Psoas muscle (tissue), 8 donors: Measurements from ENCODE around the gene EGLN3. TPM values are rescaled to one million over a fixed set of nuclear protein-coding genes. Genes with fewer than 3 reads are reported as not detected.

Experiments
- ATAC-seq, 4 donors: fragments of 200-7000 bp; cut with Tn5 transposase; one replicate each; pipeline ENCODE4 v1.9.1; 2020; ENCODE audit warnings: moderate library complexity in 3 of 4, mild to moderate bottlenecking in 2 of 4
- DNase-seq, 2 donors: peaks; one replicate each; pipeline ENCODE4 v3.0.0-alpha.2; 2020
- H3K27ac ChIP-seq: fragments of 200-600 bp; one replicate; pipeline ENCODE4 v1.8.0; 2022
- H3K27me3 ChIP-seq, 3 donors: fragments of 200-600 bp in 1 of 3; one replicate each; pipeline versions ENCODE4 v1.6.1 to v1.8.0; 2013 to 2022; ENCODE audit warnings: low read length in 2 of 3, mild to moderate bottlenecking in 2 of 3, moderate library complexity in 1 of 3; ENCODE audit not compliant: insufficient read depth in 3 of 3
- H3K36me3 ChIP-seq, 2 donors: fragments of 200-600 bp in 1 of 2; one replicate each; pipeline versions ENCODE4 v1.6.1 to v1.8.0; 2013 to 2022; ENCODE audit warnings: low read depth in 1 of 2, mild to moderate bottlenecking in 1 of 2, moderate library complexity in 1 of 2; ENCODE audit not compliant: insufficient read depth in 1 of 2
- H3K4me1 ChIP-seq: fragments of 200-600 bp; one replicate; pipeline ENCODE4 v1.8.0; 2022
- H3K4me3 ChIP-seq: fragments of 200-600 bp; one replicate; pipeline ENCODE4 v1.8.0; 2022; ENCODE audit warnings: mild to moderate bottlenecking
- H3K9me3 ChIP-seq: fragments of 200-600 bp; one replicate; pipeline ENCODE4 v1.8.0; 2022
- CTCF ChIP-seq: fragments of 200-600 bp; IDR thresholded peaks from one replicate; pipeline ENCODE4 v1.8.0; 2022; ENCODE audit warnings: antibody characterized with exemption
- WGBS, 3 donors: extraction: QIAGEN DNeasy Blood & Tissue Kit; methylation state at CpG; one replicate each; pipeline versions ENCODE4 v1.1.6 to v1.1.7; 2013; 5-methylcytosine and 5-hydroxymethylcytosine counted together
- intact Hi-C, 2 donors: fragments of 100-400 bp; cut with DNase I; formaldehyde crosslinking; loops; one replicate each; pipeline versions ENCODE4 v1.11.0 to v1.14.2; 2022
- polyA plus RNA-seq, 3 donors: library from polyadenylated mRNA; stranded (reverse); fragments of 200-250 nt; gene quantifications; one replicate each; pipeline ENCODE4 v1.2.3, GENCODE V29; 2013
- total RNA-seq, 4 donors: library from RNA; stranded (reverse); fragmentation: NEBNext Ultra II Directional in 2 of 4; extraction: Animal tissue kit (Norgen Biotek cat#: 25700) in 2 of 4; gene quantifications; one replicate each; pipeline versions ENCODE4 v1.2.1 to v1.2.4, GENCODE V29; 2021 to 2023
- donor health status: healthy with polysubstance abuse.
- donor health status: DM: no; HTN: no; CAD: no; lungs with moderate emphysema.
- donor health status: Bipolar disorder and iron deficiency.
- donor health status: healthy.
- donor health status: DM: yes; HTN: yes; CAD: no.
- donor health status: DM: no; HTN: no; CAD: no.
- donor health status: DM: no; HTN: no; CAD: no.
- donor health status: DM: yes; HTN: yes; CAD: no.

Gene EGLN3
- total and polyA plus RNA-seq, 7 donors, result 6.7 to 58.7 (median 14.1) TPM

GRCh38 chr14:33954016-33954598, 3.2 kb upstream of the EGLN3 start:
- ATAC-seq (no peak), DNase-seq (no peak)
- 22 to 39% (median 31%) methylated on average over 3 of the region's 3 CpGs for WGBS, 3 donors
- Histone ChIP-seq H3K4me1 (peaks cover 9% of the 10 kb centered on the region), H3K27me3 (no peaks in the 10 kb centered on the region), H3K27ac (no peak overlapping the region), H3K4me3 (no peak overlapping the region), H3K9me3 (no peaks in the 10 kb centered on the region), H3K36me3 (no peaks in the 10 kb centered on the region)
- TF ChIP-seq CTCF, result no peak
- intact Hi-C loops, result loop anchor here in 1 of 2 donors (5.0 to 10.0 kb wide), 2 partner anchors 178 to 271 kb away; no protein-coding TSS in a partner anchor

- Histone ChIP-seq H3K36me3 (no peaks in the 10 kb centered on the region), H3K27me3 (no peaks in the 10 kb centered on the region), H3K4me1 (peaks cover 19% of the 10 kb centered on the region), H3K4me3 (no peak overlapping the region), H3K9me3 (no peaks in the 10 kb centered on the region), H3K27ac (no peak overlapping the region)
- DNase-seq, result no peak
- 91 to 96% (median 95%) methylated on average over 1 of the region's 1 CpG for WGBS, 3 donors
- TF ChIP-seq CTCF, result no peak
- no peak for ATAC-seq
- intact Hi-C loops, result loop anchor here in 1 of 2 donors (5.0 to 10.0 kb wide), 2 partner anchors 180 to 272 kb away; no protein-coding TSS in a partner anchor
These were observed 1.7 kb upstream of the EGLN3 start for GRCh38 chr14:33952541-33952940.

GRCh38 chr14:33951183-33951840, 438 bp upstream of the EGLN3 start:
- H3K9me3 ChIP-seq, result no peaks in the 10 kb centered on the region
- DNase-seq, result no peak
- H3K4me1 ChIP-seq, result peaks cover 19% of the 10 kb centered on the region
- H3K27me3 ChIP-seq, result no peaks in the 10 kb centered on the region
- H3K36me3 ChIP-seq, result no peaks in the 10 kb centered on the region
- ATAC-seq, result no peak
- peak overlapping the region; percentile 86 for H3K27ac ChIP-seq
- intact Hi-C loops, result loop anchor here in 1 of 2 donors (5.0 to 10.0 kb wide), 2 partner anchors 181 to 273 kb away; no protein-coding TSS in a partner anchor
- TF ChIP-seq CTCF, result no peak
- WGBS, 3 donors, result 13 to 17% (median 14%) methylated on average over 11 of the region's 11 CpGs
- peak overlapping the region; percentile 81 for H3K4me3 ChIP-seq

GRCh38 chr14:33949411-33949893, 1.4 kb downstream of the EGLN3 start:
- Histone ChIP-seq H3K4me3 (peak overlapping the region; percentile 81), H3K27me3 (no peaks in the 10 kb centered on the region), H3K27ac (peak overlapping the region; percentile 86), H3K4me1 (peaks cover 26% of the 10 kb centered on the region), H3K9me3 (no peaks in the 10 kb centered on the region), H3K36me3 (no peaks in the 10 kb centered on the region)
- 43 to 53% (median 50%) methylated on average over 9 of the region's 9 CpGs for WGBS, 3 donors
- intact Hi-C loops, result no loop called here
- DNase-seq (no peak), ATAC-seq (no peak)
- TF ChIP-seq CTCF, result no peak
